ENCODE data around the gene PRKD1. TPM values are rescaled to one million over a fixed set of nuclear protein-coding genes. Genes with fewer than 3 reads are reported as not detected.
A peak's percentile ranks its signal among the peaks of the same experiment; 100 is the strongest.

PRKD1 gene
- total and polyA plus RNA-seq, 3 donors from 2014 or later: 29.9 to 82.9 (median 67.2) TPM

GRCh38 chr14:29752221-29752923 lies 175.3 kb downstream of the PRKD1 start:
- 50 to 51% methylated on average over 3 of the region's 3 CpGs for WGBS, 2 donors
- H3K27ac ChIP-seq: no peak overlapping the region
- intact Hi-C loops (cut with DNase I; ENCODE audit: low total_unique reads): no loop called here
- no peaks in the 10 kb centered on the region for H3K36me3 ChIP-seq (ENCODE audit: low read depth, missing control alignments)
- H3K27me3 ChIP-seq: no peaks in the 10 kb centered on the region
- H3K4me3 ChIP-seq: no peak overlapping the region
- TF ChIP-seq POLR2A (IDR thresholded peaks at IDR 0.05) (no peak), CTCF (IDR thresholded peaks at IDR 0.05) (no peak)
- no peaks in the 10 kb centered on the region for H3K9me3 ChIP-seq
- H3K4me1 ChIP-seq: peaks cover 5% of the 10 kb centered on the region
- no peak for DNase-seq

- H3K27ac ChIP-seq: no peak overlapping the region
- H3K27me3 ChIP-seq: no peaks in the 10 kb centered on the region
- intact Hi-C loops (cut with DNase I; ENCODE audit: low total_unique reads): no loop called here
- WGBS, 2 donors: 52 to 58% methylated on average over 2 of the region's 2 CpGs
- H3K9me3 ChIP-seq: no peaks in the 10 kb centered on the region
- no peak for TF ChIP-seq CTCF (IDR thresholded peaks at IDR 0.05)
- no peak for TF ChIP-seq POLR2A (IDR thresholded peaks at IDR 0.05)
- no peaks in the 10 kb centered on the region for H3K4me1 ChIP-seq
- H3K4me3 ChIP-seq: no peak overlapping the region
- H3K36me3 ChIP-seq (ENCODE audit: low read depth, missing control alignments): no peaks in the 10 kb centered on the region
- DNase-seq: no peak
These were observed 177.8 kb downstream of the PRKD1 start for GRCh38 chr14:29749829-29750228.

- Histone ChIP-seq H3K27ac (no peak overlapping the region), H3K9me3 (no peaks in the 10 kb centered on the region), H3K36me3 (ENCODE audit: low read depth, missing control alignments) (no peaks in the 10 kb centered on the region), H3K27me3 (no peaks in the 10 kb centered on the region), H3K4me3 (no peak overlapping the region), H3K4me1 (no peaks in the 10 kb centered on the region)
- WGBS, 2 donors: 60 to 82% methylated on average over 3 of the region's 3 CpGs
- DNase-seq: no peak
- no peak for TF ChIP-seq CTCF (IDR thresholded peaks at IDR 0.05)
- no peak for TF ChIP-seq POLR2A (IDR thresholded peaks at IDR 0.05)
- intact Hi-C loops (cut with DNase I; ENCODE audit: low total_unique reads): no loop called here
These were observed 178.3 kb downstream of the PRKD1 start for GRCh38 chr14:29749327-29749726.

GRCh38 chr14:29745863-29746262 lies 181.8 kb downstream of the PRKD1 start:
- no peak overlapping the region for H3K27ac ChIP-seq
- H3K27me3 ChIP-seq: no peaks in the 10 kb centered on the region
- peaks cover 18% of the 10 kb centered on the region for H3K4me1 ChIP-seq
- no peak for DNase-seq
- 64 to 72% methylated on average over 3 of the region's 3 CpGs for WGBS, 2 donors
- H3K36me3 ChIP-seq (ENCODE audit: low read depth, missing control alignments): no peaks in the 10 kb centered on the region
- no peak overlapping the region for H3K4me3 ChIP-seq
- intact Hi-C loops (cut with DNase I; ENCODE audit: low total_unique reads): no loop called here
- TF ChIP-seq CTCF (IDR thresholded peaks at IDR 0.05): no peak
- TF ChIP-seq POLR2A (IDR thresholded peaks at IDR 0.05): no peak
- H3K9me3 ChIP-seq: no peaks in the 10 kb centered on the region

GRCh38 chr14:29743531-29743930 lies 184.1 kb downstream of the PRKD1 start:
- no peak overlapping the region for H3K4me3 ChIP-seq
- peak; percentile 73 for DNase-seq
- TF ChIP-seq POLR2A (IDR thresholded peaks at IDR 0.05): no peak
- no peak for TF ChIP-seq CTCF (IDR thresholded peaks at IDR 0.05)
- peak overlapping the region; percentile 26 to 62 for H3K27ac ChIP-seq
- WGBS, 2 donors: 50 to 68% methylated on average over 3 of the region's 3 CpGs
- intact Hi-C loops (cut with DNase I; ENCODE audit: low total_unique reads): no loop called here
- H3K27me3 ChIP-seq: no peaks in the 10 kb centered on the region
- H3K36me3 ChIP-seq (ENCODE audit: low read depth, missing control alignments): no peaks in the 10 kb centered on the region
- H3K9me3 ChIP-seq: no peaks in the 10 kb centered on the region
- H3K4me1 ChIP-seq: peaks cover 18% of the 10 kb centered on the region
